Transverse colon (tissue), 4 donors: ENCODE data around the gene ZNF446. TPM values are rescaled to one million over a fixed set of nuclear protein-coding genes. Genes with fewer than 3 reads are reported as not detected.
A peak's percentile ranks its signal among the peaks of the same experiment; 100 is the strongest.

ENCODE experiments used
- DNase-seq: peaks from one replicate; pipeline ENCODE4 v3.0.0-alpha.2; 2019
- H3K27ac ChIP-seq, 4 donors: fragments of 200-600 bp; sonication (generic); 2 replicates each; pipeline ENCODE4 v1.5.1; 2016 to 2018; ENCODE audit warnings: inconsistent platforms in 4 of 4
- H3K27me3 ChIP-seq: fragments of 200-600 bp; sonication (generic); 2 replicates; pipeline ENCODE4 v1.5.1; 2017; ENCODE audit warnings: inconsistent platforms
- H3K36me3 ChIP-seq, 4 donors: fragments of 200-600 bp; sonication (generic); 2 replicates each; pipeline ENCODE4 v1.5.1; 2017 to 2019; ENCODE audit warnings: inconsistent platforms in 4 of 4
- H3K4me1 ChIP-seq, 4 donors: fragments of 200-600 bp; sonication (generic); 2 replicates each; pipeline ENCODE4 v1.5.1; 2017 to 2020; ENCODE audit warnings: inconsistent platforms in 4 of 4
- H3K4me3 ChIP-seq, 4 donors: fragments of 200-600 bp; sonication (generic); 1 replicate in 1 of 4; 2 replicates in 3 of 4; pipeline versions ENCODE4 v1.5.1 to v1.6.1; 2017 to 2019; ENCODE audit warnings: inconsistent platforms in 4 of 4
- H3K9me3 ChIP-seq, 2 donors: fragments of 200-600 bp; sonication (generic); 2 replicates each; pipeline ENCODE4 v1.5.1; 2017 to 2019; ENCODE audit warnings: inconsistent platforms in 2 of 2
- EP300 ChIP-seq: sonication (generic); formaldehyde crosslinking; IDR thresholded peaks from one replicate; pipeline ENCODE4 v1.6.1; 2017; ENCODE audit warnings: antibody characterized with exemption, low read depth
- POLR2A ChIP-seq: fragments of 450-650 bp; IDR thresholded peaks from one replicate; pipeline ENCODE4 v1.6.1; 2016; ENCODE audit warnings: antibody characterized with exemption, mild to moderate bottlenecking, moderate library complexity
- POLR2AphosphoS5 ChIP-seq, 3 donors: sonication (generic); formaldehyde crosslinking; IDR thresholded peaks; one replicate each; pipeline ENCODE4 v1.6.1; 2016; ENCODE audit warnings: antibody characterized with exemption in 3 of 3
- WGBS, 2 donors: methylation state at CpG; one replicate each; pipeline ENCODE4 v1.1.5; 2018; ENCODE audit warnings: low coverage in 1 of 2; 5-methylcytosine and 5-hydroxymethylcytosine counted together
- in situ Hi-C, 4 donors: fragments of 200-750 bp; cut with MboI; loops; one replicate each; pipeline versions ENCODE4 v1.15.0 to v1.15.1; 2017; ENCODE audit warnings: low sequenced_read_pairs in 3 of 4, low pct_ligation_motif_present in 1 of 4, low pct_unique_long_range_greater_than_20kb in 1 of 4
- intact Hi-C: fragments of 100-400 bp; cut with DNase I; formaldehyde crosslinking; loops from one replicate; pipeline ENCODE4 v1.15.1; 2023; ENCODE audit warnings: low total_unique reads
- total RNA-seq, 4 donors: library from RNA; depleted of rRNA; stranded (reverse); fragments of >200 nt; gene quantifications; one replicate each; pipeline ENCODE4 v1.1.0, GENCODE V29; 2016
- TF ChIP-seq, protein P1 (sequence below), 5 experiments: fragments of 200-600 bp in 3 of 5; fragments of 450-650 bp in 2 of 5; sonication (generic) in 3 of 5; IDR thresholded peaks; 1 replicate in 2 of 5; 2 replicates in 3 of 5; pipeline ENCODE4 v1.5.1; 2016 to 2017; ENCODE audit warnings: antibody characterized with exemption in 5 of 5, inconsistent platforms in 3 of 5, mild to moderate bottlenecking in 2 of 5, moderate library complexity in 1 of 5

ZNF446 gene
- total RNA-seq, 4 donors from 2014 or later = 2.8 to 54.6 (median 18.1) TPM

DNA sequence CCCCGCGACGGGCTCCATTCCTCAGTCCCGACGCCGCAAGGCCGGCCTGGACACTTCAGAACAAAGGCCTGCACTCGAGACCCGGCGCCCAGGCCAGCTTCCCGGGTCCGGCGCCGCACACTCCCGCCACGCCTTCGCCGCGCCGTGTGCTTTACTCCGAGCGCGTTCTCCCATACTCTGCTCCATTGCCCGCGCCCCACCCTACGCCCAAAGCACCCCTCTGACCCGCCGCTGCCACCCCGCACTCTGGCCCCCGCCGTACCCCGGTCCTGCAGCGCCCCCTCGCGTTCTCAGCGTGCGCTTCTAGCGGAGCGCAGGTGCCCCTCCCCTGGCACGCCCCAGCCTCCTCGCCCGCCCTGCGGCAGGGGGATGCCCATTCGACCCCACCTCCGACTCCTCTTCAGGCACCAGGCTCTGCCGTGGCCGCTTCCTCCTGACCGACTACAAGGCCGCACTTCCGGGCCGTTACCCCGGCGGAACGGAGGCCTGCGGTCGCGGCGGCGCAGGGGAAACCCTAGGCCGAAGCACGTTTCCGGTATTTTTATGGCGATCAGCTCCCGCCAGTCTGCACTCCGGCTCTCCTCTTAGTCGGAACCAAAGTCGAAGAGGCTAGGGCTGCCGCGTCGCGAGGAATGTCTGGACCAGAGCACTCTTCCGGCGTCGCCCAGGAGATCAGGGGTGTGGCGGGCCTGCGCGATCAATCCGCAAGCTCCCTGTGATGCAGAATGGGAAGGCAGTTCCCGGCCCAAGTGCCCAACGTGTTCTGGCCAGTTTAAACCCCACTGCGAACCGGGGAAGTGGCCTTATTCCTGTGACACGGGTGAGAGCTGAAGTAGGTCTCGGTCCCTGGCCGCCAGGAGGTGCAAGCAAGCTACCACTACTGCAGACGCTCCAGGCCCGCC lies 43.5 kb downstream of the ZNF446 start, which contains the start of gene ZBTB45:
TSS of gene ZBTB45 (minus strand) at position 456 of the 902 bp plus-strand sequence. CDS start 2,137 bp downstream, outside the sequence.
- 1% methylated on average over 72 of the region's 87 CpGs; no CpG with 5 or more reads in 1 of the 2 donors for WGBS, 2 donors
- peak within 1 kb of the TSS; percentile 63 to 79 (median 72) for H3K4me3 ChIP-seq
- peak; percentile 75 for TF ChIP-seq POLR2A
- TF ChIP-seq, protein P1, sequence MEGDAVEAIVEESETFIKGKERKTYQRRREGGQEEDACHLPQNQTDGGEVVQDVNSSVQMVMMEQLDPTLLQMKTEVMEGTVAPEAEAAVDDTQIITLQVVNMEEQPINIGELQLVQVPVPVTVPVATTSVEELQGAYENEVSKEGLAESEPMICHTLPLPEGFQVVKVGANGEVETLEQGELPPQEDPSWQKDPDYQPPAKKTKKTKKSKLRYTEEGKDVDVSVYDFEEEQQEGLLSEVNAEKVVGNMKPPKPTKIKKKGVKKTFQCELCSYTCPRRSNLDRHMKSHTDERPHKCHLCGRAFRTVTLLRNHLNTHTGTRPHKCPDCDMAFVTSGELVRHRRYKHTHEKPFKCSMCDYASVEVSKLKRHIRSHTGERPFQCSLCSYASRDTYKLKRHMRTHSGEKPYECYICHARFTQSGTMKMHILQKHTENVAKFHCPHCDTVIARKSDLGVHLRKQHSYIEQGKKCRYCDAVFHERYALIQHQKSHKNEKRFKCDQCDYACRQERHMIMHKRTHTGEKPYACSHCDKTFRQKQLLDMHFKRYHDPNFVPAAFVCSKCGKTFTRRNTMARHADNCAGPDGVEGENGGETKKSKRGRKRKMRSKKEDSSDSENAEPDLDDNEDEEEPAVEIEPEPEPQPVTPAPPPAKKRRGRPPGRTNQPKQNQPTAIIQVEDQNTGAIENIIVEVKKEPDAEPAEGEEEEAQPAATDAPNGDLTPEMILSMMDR (IDR thresholded peaks at IDR 0.05) = peak; percentile 60 to 96 (median 70)
- peak; percentile 63 to 82 (median 81) for TF ChIP-seq POLR2AphosphoS5 (IDR thresholded peaks at IDR 0.05)
- no peak for TF ChIP-seq EP300
- no peaks in the 10 kb centered on the region for H3K27me3 ChIP-seq
- peaks cover 21 to 27% (median 25%) of the 10 kb centered on the region in 4 donors for H3K4me1 ChIP-seq
- in situ Hi-C loops = no loop called here
- intact Hi-C loops = no loop called here
- peak; percentile 93 for DNase-seq
- peak within 1 kb of the TSS; percentile 92 to 99 (median 96) for H3K27ac ChIP-seq
- peaks cover 0 to 6% (median 0%) of the 10 kb centered on the region in 4 donors for H3K36me3 ChIP-seq
- H3K9me3 ChIP-seq = no peaks in the 10 kb centered on the region

DNA sequence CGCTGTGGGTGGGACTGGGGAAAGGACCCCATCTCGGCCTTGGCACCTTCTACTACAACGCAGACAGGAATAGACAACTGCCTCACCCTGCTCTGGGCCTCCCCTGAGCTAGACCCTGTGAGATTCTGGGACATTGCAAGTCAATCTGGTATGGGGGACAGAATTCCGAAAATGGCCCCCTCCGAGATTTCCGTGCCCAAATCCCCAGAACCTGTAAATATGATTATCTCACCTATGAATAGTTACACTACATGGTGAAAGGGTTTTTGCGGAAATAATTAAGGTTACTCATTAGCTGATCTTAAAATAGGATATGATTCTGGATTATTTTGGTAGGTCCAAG lies 44.1 kb downstream of the ZNF446 start:
- Histone ChIP-seq H3K36me3 (peaks cover 0 to 6% (median 0%) of the 10 kb centered on the region in 4 donors), H3K4me3 (peak overlapping the region; percentile 63 to 79 (median 72)), H3K9me3 (no peaks in the 10 kb centered on the region), H3K27me3 (no peaks in the 10 kb centered on the region), H3K4me1 (peaks cover 19 to 25% (median 22%) of the 10 kb centered on the region in 4 donors), H3K27ac (peak overlapping the region; percentile 92 to 99 (median 96))
- TF ChIP-seq POLR2A (no peak), POLR2AphosphoS5 (IDR thresholded peaks at IDR 0.05) (no peak), EP300 (no peak)
- TF ChIP-seq, protein P1 (IDR thresholded peaks at IDR 0.05) = no peak
- in situ Hi-C loops (no loop called here), intact Hi-C loops (no loop called here)
- DNase-seq = no peak
- WGBS, 2 donors = 8% methylated on average over 7 of the region's 7 CpGs; no CpG with 5 or more reads in 1 of the 2 donors

DNA sequence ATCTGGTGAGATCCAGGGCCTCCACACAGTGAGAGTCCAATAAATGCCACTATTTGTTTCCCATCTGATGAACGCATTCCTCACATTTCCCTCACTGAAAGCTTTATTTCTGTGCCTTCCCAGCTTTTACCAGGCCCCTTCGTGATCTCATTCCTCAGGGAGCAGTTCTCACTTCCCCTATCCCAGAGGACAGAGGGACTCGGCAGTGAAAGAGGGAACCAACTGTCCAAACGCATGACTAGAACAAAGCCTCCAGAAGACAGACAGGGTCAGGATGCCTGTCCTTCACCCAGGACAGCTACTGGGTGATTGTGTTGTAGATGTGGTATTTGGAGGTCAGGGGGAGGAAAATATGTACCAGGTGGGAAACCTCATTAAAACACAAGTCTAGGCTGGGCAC lies 45.5 kb downstream of the ZNF446 start:
- in situ Hi-C loops (no loop called here), intact Hi-C loops (no loop called here)
- Histone ChIP-seq H3K36me3 (peaks cover 0 to 5% (median 0%) of the 10 kb centered on the region in 4 donors), H3K4me3 (no peak overlapping the region), H3K27me3 (no peaks in the 10 kb centered on the region), H3K27ac (peak overlapping the region in 2 of 4 donors; percentile 39 to 60), H3K9me3 (no peaks in the 10 kb centered on the region), H3K4me1 (peaks cover 19 to 25% (median 22%) of the 10 kb centered on the region in 4 donors)
- no peak for DNase-seq
- 75 to 92% methylated on average over 3 to 4 of the region's 4 CpGs for WGBS, 2 donors
- TF ChIP-seq POLR2A (no peak), POLR2AphosphoS5 (IDR thresholded peaks at IDR 0.05) (no peak), EP300 (no peak)
- TF ChIP-seq, protein P1 (IDR thresholded peaks at IDR 0.05) = no peak

DNA sequence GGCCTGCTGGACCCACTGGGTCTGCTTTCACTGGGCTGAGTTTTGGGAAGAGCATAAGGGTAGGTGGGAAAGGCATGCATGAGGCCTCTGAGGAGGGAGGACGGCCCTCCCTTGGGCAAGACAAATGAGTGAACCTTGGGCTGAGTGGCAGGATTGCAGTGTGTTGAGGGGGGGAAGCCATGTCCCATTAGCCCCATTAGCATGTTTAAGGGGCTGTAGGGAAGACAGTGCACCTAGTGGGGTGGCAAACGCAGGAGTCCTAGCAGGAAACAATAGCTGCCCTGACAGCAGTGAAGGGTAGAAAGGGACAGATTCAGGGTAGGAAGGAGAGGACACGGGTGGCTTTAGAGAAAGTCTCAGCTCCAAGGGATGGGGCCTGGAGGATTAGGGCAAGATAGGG lies 46.6 kb downstream of the ZNF446 start:
- 79 to 82% methylated on average over 3 of the region's 3 CpGs for WGBS, 2 donors
- in situ Hi-C loops = no loop called here
- peaks cover 17 to 24% (median 19%) of the 10 kb centered on the region in 4 donors for H3K4me1 ChIP-seq
- intact Hi-C loops = no loop called here
- H3K4me3 ChIP-seq = no peak overlapping the region
- TF ChIP-seq, protein P1 (IDR thresholded peaks at IDR 0.05) = no peak
- TF ChIP-seq EP300 (no peak), POLR2A (no peak), POLR2AphosphoS5 (IDR thresholded peaks at IDR 0.05) (no peak)
- no peak overlapping the region for H3K27ac ChIP-seq
- H3K36me3 ChIP-seq = no peaks in the 10 kb centered on the region
- DNase-seq = no peak
- no peaks in the 10 kb centered on the region for H3K27me3 ChIP-seq
- no peaks in the 10 kb centered on the region for H3K9me3 ChIP-seq
